Gastrocnemius medialis (tissue), 4 donors: ENCODE measurements around the gene TANGO6.

Experiments
- CTCF ChIP-seq, 5 experiments: fragments of 450-650 bp in 3 of 5; fragments of 200-600 bp in 2 of 5; sonication (generic) in 2 of 5; IDR thresholded peaks in 4 of 5; conservative IDR thresholded peaks in 1 of 5; 1 replicate in 4 of 5; 2 replicates in 1 of 5; pipeline ENCODE4 v1.5.1; 2016 to 2019; ENCODE audit warnings: antibody characterized with exemption in 5 of 5, mild to moderate bottlenecking in 3 of 5, moderate library complexity in 3 of 5
- POLR2A ChIP-seq, 2 donors: fragments of 450-650 bp; IDR thresholded peaks; one replicate each; pipeline ENCODE4 v1.6.1; 2017; ENCODE audit warnings: antibody characterized with exemption in 2 of 2, mild to moderate bottlenecking in 2 of 2, moderate library complexity in 2 of 2

GRCh38 chr16:69036399-69037091 lies 193.2 kb downstream of the TANGO6 start:
- TF ChIP-seq POLR2A (IDR thresholded peaks at IDR 0.05) (no peak), CTCF (IDR thresholded peaks at IDR 0.05 in 4 of 5, conservative IDR thresholded peaks at IDR 0.05 in 1 of 5) (no peak)
